PFSK-1 (cell line): ENCODE measurements around the gene RAX.

ENCODE experiments used
- FOXP2 ChIP-seq: optimal IDR thresholded peaks from 2 replicates; pipeline ENCODE3; 2011; ENCODE audit warnings: borderline replicate concordance, control low read depth, inconsistent platforms; ENCODE audit not compliant: insufficient read depth; ENCODE audit errors: extremely low read length, extremely low read depth
- POLR2AphosphoS5 ChIP-seq: IDR thresholded peaks from 2 replicates; pipeline ENCODE4 v1.6.1; 2012; ENCODE audit warnings: low read depth, mild to moderate bottlenecking, control low read depth, low read length, moderate library complexity
- REST ChIP-seq, 2 experiments: IDR thresholded peaks; 2 replicates each; pipeline versions ENCODE4 v1.6.1 to v1.8.0; 2011 to 2012; ENCODE audit warnings: low read depth in 2 of 2, low read length in 2 of 2, control low read depth in 1 of 2, inconsistent platforms in 1 of 2, mild to moderate bottlenecking in 1 of 2, moderate library complexity in 1 of 2; ENCODE audit not compliant: insufficient read depth in 1 of 2
- SIN3A ChIP-seq: IDR thresholded peaks from 2 replicates; pipeline ENCODE4 v1.6.1; 2012; ENCODE audit warnings: mild to moderate bottlenecking, low read length, moderate library complexity, borderline replicate concordance; ENCODE audit not compliant: insufficient read depth
- TAF1 ChIP-seq: IDR thresholded peaks from 2 replicates; pipeline ENCODE4 v1.6.1; 2012; ENCODE audit warnings: low read length, control low read depth, borderline replicate concordance; ENCODE audit not compliant: insufficient read depth

Gene RAX

DNA sequence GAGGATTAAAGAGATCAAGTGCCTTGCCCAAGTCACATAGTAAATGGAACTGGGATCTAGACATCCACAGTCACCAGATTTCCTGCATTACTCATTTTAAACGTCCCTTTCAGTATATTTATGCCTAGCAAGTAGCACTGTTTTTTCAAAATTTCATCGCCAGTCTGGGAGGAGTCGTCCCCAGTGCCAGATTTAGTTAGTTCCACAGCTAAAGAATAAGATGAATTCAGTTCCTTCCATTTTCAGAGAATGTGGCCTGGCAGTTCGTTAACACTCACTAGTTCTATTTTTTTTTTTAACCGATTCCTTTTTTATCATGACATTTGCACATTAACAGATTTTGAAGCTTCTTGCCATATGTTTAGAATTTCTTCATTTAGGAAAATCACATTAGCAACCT lies 42.1 kb downstream of the RAX start:
- no peak for TF ChIP-seq FOXP2
- no peak for TF ChIP-seq REST (IDR thresholded peaks at IDR 0.05; ENCODE audit: insufficient read depth in 1 of 2, low read depth in 2 of 2, low read length in 2 of 2)
- TF ChIP-seq SIN3A, result no peak
- no peak for TF ChIP-seq POLR2AphosphoS5
- no peak for TF ChIP-seq TAF1

DNA sequence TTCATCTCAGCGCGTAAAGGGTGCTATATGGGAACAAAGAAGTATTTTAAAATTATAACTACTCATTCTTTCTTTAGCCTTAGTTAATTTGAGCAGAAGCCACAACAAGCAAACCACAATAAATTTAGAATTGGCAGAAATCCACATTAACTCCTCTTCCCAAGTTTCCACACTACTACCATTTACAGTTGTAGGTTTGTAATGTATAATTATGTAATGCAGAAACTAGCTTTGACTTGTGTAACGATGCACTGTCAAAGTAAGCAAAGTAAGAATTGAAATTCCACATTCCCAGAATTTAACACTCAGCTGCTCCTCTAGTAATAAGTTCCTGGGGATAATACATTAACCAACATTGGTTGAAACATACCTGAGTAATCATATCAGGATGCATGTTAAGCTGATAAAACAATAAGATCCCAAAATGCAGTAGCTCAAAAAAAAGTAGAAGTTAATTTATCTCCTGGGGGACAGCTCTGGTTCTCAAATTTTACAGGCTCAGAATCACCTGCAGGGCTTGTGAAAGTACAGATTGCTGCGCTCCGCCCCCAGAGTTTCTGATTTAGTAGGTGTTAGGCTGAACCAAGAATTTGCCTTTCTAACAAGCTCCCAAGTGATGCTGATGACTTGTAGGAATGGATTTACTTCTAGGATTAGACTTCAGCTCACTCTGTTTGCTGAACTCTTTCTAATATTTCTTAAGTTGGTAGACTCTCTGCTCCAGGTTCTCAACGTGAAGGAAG lies 43.4 kb downstream of the RAX start:
- no peak for TF ChIP-seq FOXP2
- no peak for TF ChIP-seq POLR2AphosphoS5

DNA sequence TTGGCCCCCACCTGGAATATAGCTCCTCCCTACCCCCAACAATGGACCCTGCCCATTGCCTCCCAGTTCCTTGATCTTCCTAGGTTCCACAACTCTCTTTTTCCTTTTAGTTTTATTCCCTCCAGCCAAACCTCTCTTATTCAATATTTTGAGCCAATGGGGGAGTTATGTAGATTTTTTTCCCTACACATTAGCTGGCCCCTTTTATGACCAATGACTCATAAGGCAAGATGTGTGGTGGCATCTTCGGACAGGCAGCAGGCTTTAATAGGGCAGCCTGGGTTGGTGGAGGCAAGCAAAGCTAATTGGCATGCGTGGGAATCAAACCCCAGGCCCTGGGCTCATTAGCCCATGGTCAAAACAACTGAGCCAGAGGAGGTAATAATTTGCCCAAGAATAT lies 44.1 kb downstream of the RAX start:
- TF ChIP-seq SIN3A (no peak), REST (IDR thresholded peaks at IDR 0.05; ENCODE audit: insufficient read depth in 1 of 2, low read depth in 2 of 2, low read length in 2 of 2) (no peak), POLR2AphosphoS5 (no peak), FOXP2 (no peak), TAF1 (no peak)

GRCh38 chr18:59228351-59228750 lies 44.9 kb downstream of the RAX start:
- TF ChIP-seq REST (IDR thresholded peaks at IDR 0.05; ENCODE audit: insufficient read depth in 1 of 2, low read depth in 2 of 2, low read length in 2 of 2), result no peak
- TF ChIP-seq POLR2AphosphoS5, result no peak
- TF ChIP-seq SIN3A, result no peak
- no peak for TF ChIP-seq TAF1
- no peak for TF ChIP-seq FOXP2

DNA sequence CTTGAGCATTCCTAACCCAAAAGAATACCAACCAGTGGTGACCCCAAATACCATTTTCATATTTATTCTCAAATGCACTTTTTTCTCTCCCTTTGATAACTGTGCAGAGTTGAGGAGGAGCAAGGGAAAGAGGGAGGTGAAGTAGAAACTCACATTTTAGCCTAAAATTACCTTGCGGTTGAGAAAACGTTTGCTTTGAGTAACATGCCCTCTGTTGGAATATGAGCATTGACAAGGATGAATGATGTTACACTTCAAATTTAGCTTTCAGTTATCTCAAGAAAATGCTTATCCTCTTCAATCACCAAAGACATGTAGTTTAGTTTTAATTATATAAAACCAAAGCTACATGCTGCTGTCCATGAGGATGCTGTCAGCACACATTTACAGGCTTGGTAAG lies 50.9 kb downstream of the RAX start:
- TF ChIP-seq REST (IDR thresholded peaks at IDR 0.05; ENCODE audit: insufficient read depth in 1 of 2, low read depth in 2 of 2, low read length in 2 of 2) (no peak), SIN3A (no peak), FOXP2 (no peak), TAF1 (no peak), POLR2AphosphoS5 (no peak)
